Stimulated activated CD8-positive, alpha-beta memory T cell treated with anti-CD3 and anti-CD28 coated beads, Interleukin-15, amount 100 ng/mL, for 4 hours (primary cell): ENCODE results near the gene FLT4.

ENCODE experiments used
- DNase-seq, 2 donors: peaks; one replicate each; pipeline ENCODE4 v3.0.0-alpha.2; 2020; ENCODE audit warnings: low read depth in 2 of 2

FLT4 gene

GRCh38 chr5:180592176-180592575 is 57.2 kb downstream of the FLT4 start:
- DNase-seq, result no peak

- no peak for DNase-seq
Observed at GRCh38 chr5:180591311-180591887, 58.0 kb downstream of the FLT4 start, which contains the start of gene SCGB3A1. TSS of gene SCGB3A1 (minus strand) at chr5:180591499. CDS start at chr5:180591462, 37 bp downstream.

GRCh38 chr5:180590543-180591310 is 58.7 kb downstream of the FLT4 start:
- DNase-seq, result no peak

GRCh38 chr5:180589771-180590542 is 59.4 kb downstream of the FLT4 start:
- DNase-seq, result no peak

GRCh38 chr5:180586870-180587269 is 62.5 kb downstream of the FLT4 start:
- no peak for DNase-seq

- DNase-seq, result no peak
Observed at GRCh38 chr5:180586204-180586603, 63.2 kb downstream of the FLT4 start.

- DNase-seq, result no peak
Observed at GRCh38 chr5:180583738-180584137, 65.7 kb downstream of the FLT4 start.

GRCh38 chr5:180580681-180581080 is 68.7 kb downstream of the FLT4 start:
- no peak for DNase-seq

GRCh38 chr5:180575571-180575970 is 73.8 kb downstream of the FLT4 start:
- DNase-seq, result no peak

GRCh38 chr5:180568914-180569313 is 80.5 kb downstream of the FLT4 start:
- no peak for DNase-seq

GRCh38 chr5:180563994-180564393 is 85.4 kb downstream of the FLT4 start:
- DNase-seq, result no peak

GRCh38 chr5:180558232-180558631 is 91.2 kb downstream of the FLT4 start:
- no peak for DNase-seq

GRCh38 chr5:180557217-180557809 is 92.1 kb downstream of the FLT4 start:
- no peak for DNase-seq

- DNase-seq, result no peak
Observed at GRCh38 chr5:180555168-180555921, 94.1 kb downstream of the FLT4 start.

GRCh38 chr5:180553530-180553929 is 95.9 kb downstream of the FLT4 start:
- no peak for DNase-seq
